Mesothelial cell of epicardium (in vitro differentiated cells): Measurements from ENCODE around the gene SMG6. TPM values are rescaled to one million over a fixed set of nuclear protein-coding genes. Genes with fewer than 3 reads are reported as not detected.

Experiments used
- DNase-seq, 2 experiments: peaks; one replicate each; pipeline ENCODE4 v3.0.0; 2021; ENCODE audit warnings: low spot score in 2 of 2; ENCODE audit not compliant: unreplicated experiment in 2 of 2
- H3K27ac Mint-ChIP-seq: 2 replicates; pipeline ENCODE4 v1.8.0; 2021; ENCODE audit warnings: mixed read lengths
- H3K27me3 Mint-ChIP-seq: 2 replicates; pipeline ENCODE4 v1.8.0; 2021; ENCODE audit warnings: low read depth, mixed read lengths
- H3K36me3 Mint-ChIP-seq: 2 replicates; pipeline ENCODE4 v1.8.0; 2021; ENCODE audit warnings: mixed read lengths
- H3K4me1 Mint-ChIP-seq: 2 replicates; pipeline ENCODE4 v1.8.0; 2021; ENCODE audit warnings: mixed read lengths
- H3K4me3 Mint-ChIP-seq: 2 replicates; pipeline ENCODE4 v1.8.0; 2021; ENCODE audit warnings: mild to moderate bottlenecking, moderate library complexity, mixed read lengths
- H3K9me3 Mint-ChIP-seq: 2 replicates; pipeline ENCODE4 v1.8.0; 2021; ENCODE audit warnings: mixed read lengths
- total RNA-seq: library from RNA; stranded (reverse); gene quantifications from 3 replicates; pipeline ENCODE4 v1.2.1, GENCODE V29; 2021
- TF ChIP-seq, protein P1 (sequence below): fragments of 200-600 bp; sonication (generic); IDR thresholded peaks from one replicate; pipeline ENCODE4 v1.5.0; 2021; ENCODE audit warnings: antibody characterized with exemption; ENCODE audit not compliant: unreplicated experiment

SMG6 gene
- total RNA-seq, 1 donor from 2014 or later = 58.3 TPM

DNA sequence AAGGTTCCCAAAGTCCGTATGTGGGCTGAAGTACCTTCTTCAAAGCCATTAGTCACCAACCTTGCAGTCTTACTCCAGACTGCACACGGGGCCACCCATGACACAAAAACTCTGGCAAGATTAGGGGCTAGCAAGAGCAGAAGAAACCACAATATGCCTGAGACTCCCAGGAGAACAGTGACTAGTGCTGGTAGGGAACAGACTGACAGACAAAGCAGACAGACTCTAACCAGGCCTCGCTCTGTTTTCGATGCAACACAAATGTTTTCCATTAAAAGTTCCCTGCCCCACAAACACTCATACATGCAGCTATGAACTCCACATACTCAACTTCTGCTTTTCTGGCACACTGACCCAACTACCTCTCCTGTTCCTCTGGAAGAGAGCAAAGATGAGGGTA is 146.5 kb downstream of the SMG6 start:
- TF ChIP-seq, protein P1, sequence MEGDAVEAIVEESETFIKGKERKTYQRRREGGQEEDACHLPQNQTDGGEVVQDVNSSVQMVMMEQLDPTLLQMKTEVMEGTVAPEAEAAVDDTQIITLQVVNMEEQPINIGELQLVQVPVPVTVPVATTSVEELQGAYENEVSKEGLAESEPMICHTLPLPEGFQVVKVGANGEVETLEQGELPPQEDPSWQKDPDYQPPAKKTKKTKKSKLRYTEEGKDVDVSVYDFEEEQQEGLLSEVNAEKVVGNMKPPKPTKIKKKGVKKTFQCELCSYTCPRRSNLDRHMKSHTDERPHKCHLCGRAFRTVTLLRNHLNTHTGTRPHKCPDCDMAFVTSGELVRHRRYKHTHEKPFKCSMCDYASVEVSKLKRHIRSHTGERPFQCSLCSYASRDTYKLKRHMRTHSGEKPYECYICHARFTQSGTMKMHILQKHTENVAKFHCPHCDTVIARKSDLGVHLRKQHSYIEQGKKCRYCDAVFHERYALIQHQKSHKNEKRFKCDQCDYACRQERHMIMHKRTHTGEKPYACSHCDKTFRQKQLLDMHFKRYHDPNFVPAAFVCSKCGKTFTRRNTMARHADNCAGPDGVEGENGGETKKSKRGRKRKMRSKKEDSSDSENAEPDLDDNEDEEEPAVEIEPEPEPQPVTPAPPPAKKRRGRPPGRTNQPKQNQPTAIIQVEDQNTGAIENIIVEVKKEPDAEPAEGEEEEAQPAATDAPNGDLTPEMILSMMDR = no peak
- DNase-seq = no peak
- H3K27me3 Mint-ChIP-seq = no peaks in the 10 kb centered on the region
- peaks cover 29% of the 10 kb centered on the region for H3K36me3 Mint-ChIP-seq
- no peaks in the 10 kb centered on the region for H3K9me3 Mint-ChIP-seq
- H3K4me1 Mint-ChIP-seq = peaks cover 42% of the 10 kb centered on the region
- H3K4me3 Mint-ChIP-seq = no peak overlapping the region
- peak overlapping the region; percentile 91 for H3K27ac Mint-ChIP-seq

DNA sequence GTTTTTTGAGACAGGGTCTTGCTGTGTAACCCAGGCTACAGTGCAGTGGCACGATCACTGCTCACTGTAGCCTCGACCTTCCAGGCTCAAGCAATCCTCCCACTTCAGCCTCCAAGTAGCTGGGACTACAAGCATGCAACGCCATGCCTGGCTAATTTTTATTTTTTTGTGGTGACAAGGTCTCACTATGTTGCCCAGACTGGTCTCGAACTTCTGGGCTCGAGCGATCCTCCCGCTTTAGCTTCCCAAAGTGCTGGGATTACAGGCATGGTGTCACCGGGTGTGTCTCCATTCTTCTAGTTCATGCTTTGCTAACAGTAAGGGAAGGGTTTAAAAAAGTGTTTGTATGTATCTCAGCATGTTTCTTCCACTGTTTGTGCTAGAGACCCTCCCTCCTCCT is 146.9 kb downstream of the SMG6 start:
- TF ChIP-seq, protein P1 = no peak

DNA sequence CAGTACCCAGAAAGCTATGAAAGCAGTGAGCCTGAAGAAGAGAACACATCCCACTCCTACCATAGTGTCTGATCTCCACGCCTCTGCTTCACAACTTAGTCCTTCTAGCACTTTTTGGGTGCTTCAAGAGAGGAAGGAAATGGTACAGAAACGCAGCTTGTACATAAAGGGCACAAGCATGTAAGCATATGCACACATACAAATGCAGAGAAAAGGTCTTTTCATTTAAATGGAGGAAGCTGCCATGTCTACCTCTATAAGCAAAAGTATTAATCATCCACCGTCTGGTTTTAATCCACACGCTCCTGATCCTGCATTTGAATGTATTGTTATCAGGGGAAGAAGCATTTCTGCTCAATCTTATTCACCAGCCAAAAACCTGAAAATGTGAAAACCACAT is 148.0 kb downstream of the SMG6 start:
- H3K4me1 Mint-ChIP-seq = peaks cover 56% of the 10 kb centered on the region
- DNase-seq = no peak
- H3K36me3 Mint-ChIP-seq = peaks cover 30% of the 10 kb centered on the region
- H3K9me3 Mint-ChIP-seq = no peaks in the 10 kb centered on the region
- TF ChIP-seq, protein P1 = no peak
- peak overlapping the region; percentile 88 for H3K27ac Mint-ChIP-seq
- no peak overlapping the region for H3K4me3 Mint-ChIP-seq
- no peaks in the 10 kb centered on the region for H3K27me3 Mint-ChIP-seq

More for the DNA sequence above, 146.9 kb downstream of the SMG6 start:
- Mint-ChIP-seq H3K27ac (peak overlapping the region; percentile 91), H3K36me3 (peaks cover 32% of the 10 kb centered on the region), H3K27me3 (no peaks in the 10 kb centered on the region), H3K4me1 (peaks cover 45% of the 10 kb centered on the region), H3K9me3 (no peaks in the 10 kb centered on the region), H3K4me3 (no peak overlapping the region)
- DNase-seq = no peak

DNA sequence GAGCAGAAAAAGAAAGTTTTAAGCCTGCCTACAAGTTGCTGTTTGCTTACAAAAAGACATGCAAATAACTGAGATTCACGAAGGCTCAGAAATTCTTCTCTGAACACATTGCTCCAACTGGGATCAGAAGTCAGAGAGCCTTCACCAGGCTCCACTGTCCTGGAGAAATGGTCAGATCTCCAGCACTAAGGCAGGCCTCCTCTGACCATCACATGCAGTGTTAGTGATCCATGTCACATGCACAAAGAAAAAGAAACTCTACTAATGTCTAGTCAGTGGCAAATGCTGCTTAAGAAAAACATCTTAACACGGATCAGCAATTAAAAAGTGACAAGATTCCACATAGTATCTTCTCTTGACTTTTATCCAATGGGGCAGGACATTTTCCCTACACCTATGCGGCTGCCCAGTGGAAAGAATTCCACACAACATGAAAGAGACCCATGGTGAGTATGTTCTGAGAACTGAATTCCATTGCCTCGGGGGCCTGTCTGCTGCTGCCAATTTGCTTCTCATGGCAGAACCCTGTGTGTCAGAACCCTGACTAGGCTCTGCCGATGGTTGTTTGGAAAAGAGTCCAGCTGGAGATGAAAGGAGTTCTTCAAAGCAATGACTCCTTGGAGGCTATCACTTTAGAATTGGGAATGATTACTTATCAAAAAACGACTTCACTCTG is 152.1 kb downstream of the SMG6 start:
- peak overlapping the region; percentile 87 for H3K27ac Mint-ChIP-seq
- no peaks in the 10 kb centered on the region for H3K27me3 Mint-ChIP-seq
- H3K36me3 Mint-ChIP-seq = peaks cover 41% of the 10 kb centered on the region
- peaks cover 32% of the 10 kb centered on the region for H3K4me1 Mint-ChIP-seq
- H3K9me3 Mint-ChIP-seq = no peaks in the 10 kb centered on the region
- TF ChIP-seq, protein P1 = no peak
- H3K4me3 Mint-ChIP-seq = no peak overlapping the region
- no peak for DNase-seq

DNA sequence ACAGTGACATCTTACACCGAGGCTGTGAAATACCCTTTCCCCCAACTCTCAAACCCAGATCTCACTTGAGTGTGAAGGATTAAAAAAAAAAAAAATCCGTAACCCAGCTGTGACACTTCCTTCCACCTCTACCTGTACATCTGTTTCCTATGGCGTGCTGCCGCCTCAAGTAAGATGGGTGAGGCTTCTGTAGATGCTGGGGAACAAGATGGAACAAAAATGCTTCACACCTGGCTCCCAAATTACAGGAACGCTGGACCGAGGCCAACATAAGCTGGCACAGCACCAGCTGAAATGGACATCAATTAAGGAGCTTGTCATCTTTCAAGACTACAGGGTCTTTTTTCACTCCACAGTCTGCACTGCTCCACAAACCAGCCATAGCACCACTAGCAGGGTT is 152.8 kb downstream of the SMG6 start:
- Mint-ChIP-seq H3K36me3 (peaks cover 41% of the 10 kb centered on the region), H3K4me3 (no peak overlapping the region), H3K27ac (peak overlapping the region; percentile 87), H3K4me1 (peaks cover 32% of the 10 kb centered on the region), H3K27me3 (no peaks in the 10 kb centered on the region), H3K9me3 (no peaks in the 10 kb centered on the region)
- DNase-seq = no peak
- TF ChIP-seq, protein P1 = no peak

DNA sequence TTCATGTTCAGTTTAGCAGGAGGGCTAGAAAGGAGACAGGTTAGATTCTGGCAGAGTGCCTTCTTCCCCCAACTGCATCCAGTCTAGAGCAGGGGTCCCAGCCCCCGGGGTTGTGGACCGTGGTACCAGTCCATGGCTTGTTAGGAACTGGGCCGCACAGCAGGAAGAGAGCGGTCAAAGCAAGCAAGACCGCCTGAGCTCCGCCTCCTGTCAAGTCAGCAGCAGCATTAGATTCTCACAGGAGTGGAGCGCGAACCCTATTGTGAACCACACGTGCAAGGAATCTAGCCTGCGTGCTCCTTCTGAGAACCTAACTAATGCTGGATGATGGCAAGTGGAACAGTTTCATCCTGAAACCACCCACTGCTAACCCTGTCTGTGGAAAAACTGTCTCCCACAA is 153.7 kb downstream of the SMG6 start:
- Mint-ChIP-seq H3K4me3 (no peak overlapping the region), H3K36me3 (peaks cover 37% of the 10 kb centered on the region), H3K27ac (peak overlapping the region; percentile 66), H3K9me3 (no peaks in the 10 kb centered on the region), H3K4me1 (peaks cover 26% of the 10 kb centered on the region), H3K27me3 (no peaks in the 10 kb centered on the region)
- DNase-seq = no peak
- TF ChIP-seq, protein P1 = no peak
